ENCODE measurements around the gene ADCK1. TPM values are rescaled to one million over a fixed set of nuclear protein-coding genes. Genes with fewer than 3 reads are reported as not detected.
"Not testable (repeated sequence)": the region's sequence is repeated elsewhere in the genome, so short reads cannot be mapped to it uniquely, and the experiment has no call there.

Gene ADCK1
- total and polyA plus RNA-seq, 8 donors = 2.9 to 9.9 (median 4.9) TPM

- no peaks in the 10 kb centered on the region for H3K27me3 ChIP-seq
- 49 to 56% methylated on average over 8 of the region's 8 CpGs for WGBS, 2 donors
- FAIRE-seq = no peak
- H3K9me3 ChIP-seq = no peaks in the 10 kb centered on the region
- peak in 1 of 6 donors; percentile 8 for DNase-seq
- TF ChIP-seq CTCF (IDR thresholded peaks at IDR 0.05) = no peak
- H3K4me3 ChIP-seq = no peak overlapping the region
- no peaks in the 10 kb centered on the region for H3K4me1 ChIP-seq
- ATAC-seq = peak in 3 of 4 donors; percentile 47 to 88 (median 87)
- H3K27ac ChIP-seq = no peak overlapping the region
- intact Hi-C loops (cut with DNase I) = no loop called here
- no peaks in the 10 kb centered on the region for H3K36me3 ChIP-seq
These were observed 110.6 kb downstream of the ADCK1 start for GRCh38 chr14:77910506-77910905.

- Histone ChIP-seq H3K4me1 (no peaks in the 10 kb centered on the region), H3K27me3 (no peaks in the 10 kb centered on the region), H3K27ac (no peak overlapping the region), H3K36me3 (no peaks in the 10 kb centered on the region), H3K9me3 (no peaks in the 10 kb centered on the region), H3K4me3 (no peak overlapping the region)
- ATAC-seq (no peak), FAIRE-seq (no peak), DNase-seq (no peak)
- TF ChIP-seq CTCF (IDR thresholded peaks at IDR 0.05) = no peak
- intact Hi-C loops (cut with DNase I) = no loop called here
- 89 to 93% methylated on average over 2 of the region's 2 CpGs for WGBS, 2 donors
These were observed 111.4 kb downstream of the ADCK1 start for GRCh38 chr14:77911356-77911755.

GRCh38 chr14:77912754-77913556, 113.0 kb downstream of the ADCK1 start:
- DNase-seq (no peak), FAIRE-seq (no peak), ATAC-seq (no peak)
- TF ChIP-seq CTCF (IDR thresholded peaks at IDR 0.05) = no peak
- no peaks in the 10 kb centered on the region for H3K36me3 ChIP-seq
- H3K4me1 ChIP-seq = no peaks in the 10 kb centered on the region
- no peaks in the 10 kb centered on the region for H3K27me3 ChIP-seq
- intact Hi-C loops (cut with DNase I) = no loop called here
- no peaks in the 10 kb centered on the region for H3K9me3 ChIP-seq
- no peak overlapping the region for H3K27ac ChIP-seq
- 76 to 80% methylated on average over 10 of the region's 10 CpGs for WGBS, 2 donors
- H3K4me3 ChIP-seq = no peak overlapping the region

- TF ChIP-seq CTCF (IDR thresholded peaks at IDR 0.05) = no peak
- intact Hi-C loops (cut with DNase I) = no loop called here
- WGBS, 2 donors = 93 to 96% methylated on average over 4 of the region's 4 CpGs
These were observed 114.3 kb downstream of the ADCK1 start for GRCh38 chr14:77914073-77914721.

GRCh38 chr14:77915390-77915789, 115.5 kb downstream of the ADCK1 start:
- H3K9me3 ChIP-seq; DNase-seq; H3K27me3 ChIP-seq; H3K27ac ChIP-seq; H3K4me3 ChIP-seq; ATAC-seq; intact Hi-C loops (cut with DNase I); H3K36me3 ChIP-seq; FAIRE-seq; H3K4me1 ChIP-seq: not testable (repeated sequence)
- 91 to 94% methylated on average over 2 of the region's 2 CpGs for WGBS, 2 donors

More at GRCh38 chr14:77914073-77914721, 114.3 kb downstream of the ADCK1 start:
- no peak for ATAC-seq
- H3K4me1 ChIP-seq = no peaks in the 10 kb centered on the region
- no peak for DNase-seq
- H3K27me3 ChIP-seq = no peaks in the 10 kb centered on the region
- no peak overlapping the region for H3K4me3 ChIP-seq
- H3K27ac ChIP-seq = no peak overlapping the region
- no peaks in the 10 kb centered on the region for H3K9me3 ChIP-seq
- H3K36me3 ChIP-seq = no peaks in the 10 kb centered on the region
- no peak for FAIRE-seq
